Thyroid gland (tissue), 4 donors: ENCODE results near the gene OPN4.

ENCODE experiments used
- CTCF ChIP-seq, 6 experiments: fragments of 200-600 bp in 3 of 6; fragments of 450-650 bp in 3 of 6; sonication (generic) in 3 of 6; IDR thresholded peaks; one replicate each; pipeline ENCODE4 v1.5.1; 2016 to 2019; ENCODE audit warnings: antibody characterized with exemption in 6 of 6, mild to moderate bottlenecking in 2 of 6, inconsistent platforms in 1 of 6, moderate library complexity in 1 of 6
- POLR2A ChIP-seq, 2 donors: fragments of 450-650 bp; IDR thresholded peaks; one replicate each; pipeline ENCODE4 v1.6.1; 2017; ENCODE audit warnings: antibody characterized with exemption in 2 of 2, mild to moderate bottlenecking in 2 of 2, moderate library complexity in 1 of 2

DNA sequence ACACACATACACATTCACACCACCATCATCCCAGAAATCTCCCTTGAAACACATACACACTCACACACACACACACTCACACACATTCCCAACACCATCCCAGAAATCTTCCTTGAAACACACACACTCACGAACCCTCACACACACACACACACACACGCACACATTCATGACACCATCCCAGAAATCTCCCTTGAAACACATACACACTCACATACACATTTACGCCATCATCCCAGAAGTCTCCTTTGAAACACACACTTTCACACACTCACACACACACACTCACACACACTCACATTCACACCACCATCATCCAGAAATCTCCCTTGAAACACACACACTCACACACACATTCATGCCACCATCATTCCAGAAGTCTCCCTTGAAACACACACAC lies 360 bp upstream of the OPN4 start:
- TF ChIP-seq POLR2A (IDR thresholded peaks at IDR 0.05) (no peak), CTCF (IDR thresholded peaks at IDR 0.05) (no peak)
